Stomach (tissue), 9 donors: ENCODE data around the gene HIPK1. TPM values are rescaled to one million over a fixed set of nuclear protein-coding genes. Genes with fewer than 3 reads are reported as not detected.

Experiments
- DNase-seq, 2 donors: peaks; one replicate each; pipeline versions ENCODE4 v3.0.0 to v3.0.0-alpha.2; 2013 to 2019
- H3K27ac ChIP-seq, 5 donors: fragments of 200-600 bp in 4 of 5; sonication (generic) in 4 of 5; one replicate each; pipeline ENCODE4 v1.5.1; 2013 to 2019; ENCODE audit warnings: mild to moderate bottlenecking in 1 of 5, moderate library complexity in 1 of 5
- H3K27me3 ChIP-seq, 3 donors: fragments of 200-600 bp; sonication (generic); one replicate each; pipeline ENCODE4 v1.5.1; 2017 to 2019; ENCODE audit warnings: mixed run types in 1 of 3
- H3K36me3 ChIP-seq, 4 donors: fragments of 200-600 bp; sonication (generic); 1 replicate in 3 of 4; 2 replicates in 1 of 4; pipeline ENCODE4 v1.5.1; 2016 to 2019
- H3K4me1 ChIP-seq, 4 donors: fragments of 200-600 bp; sonication (generic); one replicate each; pipeline ENCODE4 v1.5.1; 2016 to 2019
- H3K4me3 ChIP-seq, 4 donors: fragments of 200-600 bp; sonication (generic) in 3 of 4; one replicate each; pipeline ENCODE4 v1.5.1; 2016 to 2019; ENCODE audit warnings: mild to moderate bottlenecking in 1 of 4
- H3K9me3 ChIP-seq, 4 donors: fragments of 200-600 bp; sonication (generic); one replicate each; pipeline ENCODE4 v1.5.1; 2016 to 2019
- CTCF ChIP-seq, 7 experiments: fragments of 450-650 bp in 4 of 7; fragments of 200-600 bp in 3 of 7; sonication (generic) in 3 of 7; IDR thresholded peaks; one replicate each; pipeline ENCODE4 v1.5.1; 2016 to 2019; ENCODE audit warnings: antibody characterized with exemption in 7 of 7, control low read depth in 2 of 7, mild to moderate bottlenecking in 1 of 7
- EP300 ChIP-seq: sonication (generic); formaldehyde crosslinking; IDR thresholded peaks from one replicate; pipeline ENCODE4 v1.6.1; 2017; ENCODE audit warnings: antibody characterized with exemption
- POLR2A ChIP-seq, 4 donors: fragments of 450-650 bp; IDR thresholded peaks; one replicate each; pipeline ENCODE4 v1.6.1; 2016; ENCODE audit warnings: antibody characterized with exemption in 4 of 4, control low read depth in 2 of 4, mild to moderate bottlenecking in 1 of 4, moderate library complexity in 1 of 4
- POLR2AphosphoS5 ChIP-seq, 3 donors: sonication (generic); formaldehyde crosslinking; IDR thresholded peaks; one replicate each; pipeline ENCODE4 v1.6.1; 2016; ENCODE audit warnings: antibody characterized with exemption in 3 of 3
- WGBS, 5 donors: extraction: QIAGEN DNeasy Blood & Tissue Kit in 3 of 5; methylation state at CpG; one replicate each; pipeline versions ENCODE4 v1.1.5 to v1.1.7; 2013 to 2018; 5-methylcytosine and 5-hydroxymethylcytosine counted together
- intact Hi-C: fragments of 100-400 bp; cut with DNase I; formaldehyde crosslinking; loops from one replicate; pipeline ENCODE4 v1.15.1; 2023; ENCODE audit warnings: low total_unique reads
- polyA plus RNA-seq, 3 donors: library from polyadenylated mRNA; stranded (reverse); fragments of 200-250 nt; gene quantifications; one replicate each; pipeline ENCODE4 v1.2.3, GENCODE V29; 2013
- total RNA-seq, 5 donors: library from RNA; depleted of rRNA; stranded (reverse); fragments of >200 nt; gene quantifications; one replicate each; pipeline versions ENCODE4 v1.1.0 to v1.2.3, GENCODE V29; 2014 to 2016
- donor health status: healthy with polysubstance abuse.
- donor health status: Bipolar disorder and iron deficiency.
- donor health status: healthy.

The HIPK1 gene
- total and polyA plus RNA-seq, 8 donors, result 8.7 to 70.3 (median 28.3) TPM

- WGBS, 5 donors, result 84 to 95% (median 91%) methylated on average over 5 of the region's 5 CpGs
- Histone ChIP-seq H3K27me3 (no peaks in the 10 kb centered on the region), H3K9me3 (peaks cover 3 to 21% (median 17%) of the 10 kb centered on the region in 4 donors), H3K36me3 (no peaks in the 10 kb centered on the region), H3K4me3 (no peak overlapping the region), H3K27ac (no peak overlapping the region), H3K4me1 (no peaks in the 10 kb centered on the region)
- intact Hi-C loops, result no loop called here
- no peak for DNase-seq
- TF ChIP-seq CTCF (IDR thresholded peaks at IDR 0.05) (no peak), EP300 (no peak), POLR2AphosphoS5 (IDR thresholded peaks at IDR 0.05) (no peak), POLR2A (IDR thresholded peaks at IDR 0.05) (no peak)
Measured at GRCh38 chr1:113991467-113991997, 62.4 kb downstream of the HIPK1 start.

- H3K27ac ChIP-seq, result no peak overlapping the region
- TF ChIP-seq POLR2AphosphoS5 (IDR thresholded peaks at IDR 0.05), result no peak
- no peak for TF ChIP-seq CTCF (IDR thresholded peaks at IDR 0.05)
- no peak for TF ChIP-seq POLR2A (IDR thresholded peaks at IDR 0.05)
- no peak for TF ChIP-seq EP300
Measured at GRCh38 chr1:113993072-113993471, 63.9 kb downstream of the HIPK1 start.

GRCh38 chr1:113993766-113994165 is 64.6 kb downstream of the HIPK1 start:
- peaks cover 3 to 21% (median 17%) of the 10 kb centered on the region in 4 donors for H3K9me3 ChIP-seq
- TF ChIP-seq POLR2A (IDR thresholded peaks at IDR 0.05) (no peak), EP300 (no peak), POLR2AphosphoS5 (IDR thresholded peaks at IDR 0.05) (no peak)
- H3K36me3 ChIP-seq, result no peaks in the 10 kb centered on the region
- H3K27ac ChIP-seq, result no peak overlapping the region
- intact Hi-C loops, result no loop called here
- no peaks in the 10 kb centered on the region for H3K27me3 ChIP-seq
- DNase-seq, result no peak
- H3K4me3 ChIP-seq, result no peak overlapping the region
- WGBS, 5 donors, result 67 to 92% (median 85%) methylated on average over 1 to 2 of the region's 2 CpGs
- H3K4me1 ChIP-seq, result no peaks in the 10 kb centered on the region

More at GRCh38 chr1:113993072-113993471, 63.9 kb downstream of the HIPK1 start:
- H3K9me3 ChIP-seq, result peaks cover 3 to 21% (median 17%) of the 10 kb centered on the region in 4 donors
- no peaks in the 10 kb centered on the region for H3K4me1 ChIP-seq
- WGBS, 5 donors, result 86 to 100% (median 93%) methylated on average over 5 of the region's 5 CpGs
- no peak overlapping the region for H3K4me3 ChIP-seq
- H3K27me3 ChIP-seq, result no peaks in the 10 kb centered on the region
- H3K36me3 ChIP-seq, result no peaks in the 10 kb centered on the region
- intact Hi-C loops, result no loop called here
- no peak for DNase-seq

GRCh38 chr1:113995382-113995781 is 66.3 kb downstream of the HIPK1 start:
- TF ChIP-seq CTCF (IDR thresholded peaks at IDR 0.05), result no peak
- no peak for TF ChIP-seq POLR2AphosphoS5 (IDR thresholded peaks at IDR 0.05)
- TF ChIP-seq EP300, result no peak
- TF ChIP-seq POLR2A (IDR thresholded peaks at IDR 0.05), result no peak
- H3K27ac ChIP-seq, result no peak overlapping the region
- no peak for DNase-seq
- no peaks in the 10 kb centered on the region for H3K4me1 ChIP-seq
- 94 to 99% (median 97%) methylated on average over 2 of the region's 2 CpGs for WGBS, 5 donors
- no peak overlapping the region for H3K4me3 ChIP-seq
- peaks cover 3 to 21% (median 17%) of the 10 kb centered on the region in 4 donors for H3K9me3 ChIP-seq
- intact Hi-C loops, result no loop called here
- no peaks in the 10 kb centered on the region for H3K27me3 ChIP-seq
- no peaks in the 10 kb centered on the region for H3K36me3 ChIP-seq

GRCh38 chr1:113998361-113998760 is 69.2 kb downstream of the HIPK1 start:
- intact Hi-C loops, result no loop called here
- H3K4me3 ChIP-seq, result no peak overlapping the region
- no peaks in the 10 kb centered on the region for H3K36me3 ChIP-seq
- H3K9me3 ChIP-seq, result peaks cover 3 to 21% (median 17%) of the 10 kb centered on the region in 4 donors
- H3K4me1 ChIP-seq, result peaks cover 0 to 4% (median 1%) of the 10 kb centered on the region in 4 donors
- no peak overlapping the region for H3K27ac ChIP-seq
- 29 to 66% (median 59%) methylated on average over 4 of the region's 4 CpGs for WGBS, 5 donors
- H3K27me3 ChIP-seq, result no peaks in the 10 kb centered on the region
- TF ChIP-seq POLR2A (IDR thresholded peaks at IDR 0.05) (no peak), EP300 (no peak), CTCF (IDR thresholded peaks at IDR 0.05) (no peak), POLR2AphosphoS5 (IDR thresholded peaks at IDR 0.05) (no peak)
- DNase-seq, result peak in 1 of 2 donors; percentile 60
